Suprapubic skin (tissue), 4 donors: ENCODE results near the gene XNDC1N. TPM values are rescaled to one million over a fixed set of nuclear protein-coding genes. Genes with fewer than 3 reads are reported as not detected.
"Not testable (repeated sequence)": the region's sequence is repeated elsewhere in the genome, so short reads cannot be mapped to it uniquely, and the experiment has no call there.

Source experiments
- DNase-seq, 2 donors: peaks; one replicate each; pipeline ENCODE4 v3.0.0-alpha.2; 2019; ENCODE audit warnings: low spot score in 2 of 2
- H3K27ac ChIP-seq: fragments of 200-600 bp; sonication (generic); one replicate; pipeline ENCODE4 v1.5.1; 2019
- H3K27me3 ChIP-seq: fragments of 200-600 bp; sonication (generic); one replicate; pipeline ENCODE4 v1.5.1; 2019
- H3K36me3 ChIP-seq: fragments of 200-600 bp; sonication (generic); one replicate; pipeline ENCODE4 v1.5.1; 2019
- H3K4me1 ChIP-seq: fragments of 200-600 bp; sonication (generic); one replicate; pipeline ENCODE4 v1.5.1; 2019
- H3K4me3 ChIP-seq: fragments of 200-600 bp; sonication (generic); one replicate; pipeline ENCODE4 v1.5.1; 2019; ENCODE audit warnings: mild to moderate bottlenecking
- H3K9me3 ChIP-seq: fragments of 200-600 bp; sonication (generic); one replicate; pipeline ENCODE4 v1.5.1; 2019
- CTCF ChIP-seq, 2 donors: fragments of 200-600 bp in 1 of 2; fragments of 450-650 bp in 1 of 2; sonication (generic) in 1 of 2; IDR thresholded peaks; one replicate each; pipeline ENCODE4 v1.5.1; 2016 to 2019; ENCODE audit warnings: antibody characterized with exemption in 2 of 2, mild to moderate bottlenecking in 1 of 2, moderate library complexity in 1 of 2
- EP300 ChIP-seq: sonication (generic); formaldehyde crosslinking; IDR thresholded peaks from one replicate; pipeline ENCODE4 v1.6.1; 2017; ENCODE audit warnings: antibody characterized with exemption
- POLR2A ChIP-seq, 2 donors: fragments of 450-650 bp; IDR thresholded peaks; one replicate each; pipeline ENCODE4 v1.6.1; 2017; ENCODE audit warnings: antibody characterized with exemption in 2 of 2, mild to moderate bottlenecking in 2 of 2, moderate library complexity in 2 of 2
- POLR2AphosphoS5 ChIP-seq, 3 donors: sonication (generic); formaldehyde crosslinking; IDR thresholded peaks; one replicate each; pipeline ENCODE4 v1.6.1; 2017; ENCODE audit warnings: antibody characterized with exemption in 3 of 3
- WGBS: methylation state at CpG from one replicate; pipeline ENCODE4 v1.1.5; 2018; 5-methylcytosine and 5-hydroxymethylcytosine counted together
- total RNA-seq, 4 donors: library from RNA; depleted of rRNA; stranded (reverse); fragments of >200 nt; gene quantifications; one replicate each; pipeline ENCODE4 v1.1.0, GENCODE V29; 2016

Gene XNDC1N
- total RNA-seq, 4 donors from 2014 or later: 3.6 to 25.3 (median 5.2) TPM

- 93% methylated on average over 7 of the region's 7 CpGs for WGBS
- Histone ChIP-seq H3K27me3 (no peaks in the 10 kb centered on the region), H3K9me3 (no peaks in the 10 kb centered on the region), H3K4me1 (no peaks in the 10 kb centered on the region), H3K27ac (no peak overlapping the region), H3K36me3 (peaks cover 62% of the 10 kb centered on the region), H3K4me3 (no peak overlapping the region)
- no peak for DNase-seq
- no peak for TF ChIP-seq CTCF (IDR thresholded peaks at IDR 0.05)
- no peak for TF ChIP-seq EP300
- TF ChIP-seq POLR2AphosphoS5 (IDR thresholded peaks at IDR 0.05): no peak
- no peak for TF ChIP-seq POLR2A (IDR thresholded peaks at IDR 0.05)
Measured at GRCh38 chr11:71914617-71915189, 13.7 kb downstream of the XNDC1N start.

GRCh38 chr11:71913756-71914526, 14.5 kb downstream of the XNDC1N start:
- WGBS: 71% methylated on average over 5 of the region's 5 CpGs
- TF ChIP-seq POLR2AphosphoS5 (IDR thresholded peaks at IDR 0.05): no peak
- no peak for TF ChIP-seq EP300
- no peak for TF ChIP-seq CTCF (IDR thresholded peaks at IDR 0.05)
- no peak for TF ChIP-seq POLR2A (IDR thresholded peaks at IDR 0.05)
- peaks cover 62% of the 10 kb centered on the region for H3K36me3 ChIP-seq
- H3K27me3 ChIP-seq: no peaks in the 10 kb centered on the region
- no peaks in the 10 kb centered on the region for H3K9me3 ChIP-seq
- no peaks in the 10 kb centered on the region for H3K4me1 ChIP-seq
- no peak for DNase-seq
- H3K27ac ChIP-seq: no peak overlapping the region
- no peak overlapping the region for H3K4me3 ChIP-seq

GRCh38 chr11:71911986-71912340, 16.4 kb downstream of the XNDC1N start:
- H3K27ac ChIP-seq, H3K9me3 ChIP-seq, H3K27me3 ChIP-seq, DNase-seq, H3K4me1 ChIP-seq, H3K4me3 ChIP-seq: not testable (repeated sequence)
- 70% methylated on average over 10 of the region's 10 CpGs for WGBS
- H3K36me3 ChIP-seq: peaks cover 44% of the 10 kb centered on the region

- WGBS: 81% methylated on average over 10 of the region's 10 CpGs
Measured at GRCh38 chr11:71911321-71911985, 16.9 kb downstream of the XNDC1N start.

GRCh38 chr11:71910775-71911174, 17.6 kb downstream of the XNDC1N start:
- WGBS: 71% methylated on average over 5 of the region's 5 CpGs
- H3K4me3 ChIP-seq, DNase-seq, H3K27ac ChIP-seq, H3K9me3 ChIP-seq, H3K27me3 ChIP-seq, H3K4me1 ChIP-seq: not testable (repeated sequence)
- peaks cover 34% of the 10 kb centered on the region for H3K36me3 ChIP-seq

More at GRCh38 chr11:71911321-71911985, 16.9 kb downstream of the XNDC1N start:
- DNase-seq, H3K4me3 ChIP-seq, H3K27ac ChIP-seq, H3K9me3 ChIP-seq, H3K27me3 ChIP-seq, H3K4me1 ChIP-seq: not testable (repeated sequence)
- peaks cover 41% of the 10 kb centered on the region for H3K36me3 ChIP-seq

- Histone ChIP-seq H3K4me1 (no peaks in the 10 kb centered on the region), H3K27ac (no peak overlapping the region), H3K27me3 (no peaks in the 10 kb centered on the region), H3K9me3 (no peaks in the 10 kb centered on the region), H3K4me3 (no peak overlapping the region), H3K36me3 (peaks cover 18% of the 10 kb centered on the region)
- no peak for DNase-seq
- 94% methylated on average over 9 of the region's 9 CpGs for WGBS
- no peak for TF ChIP-seq EP300
- TF ChIP-seq POLR2AphosphoS5 (IDR thresholded peaks at IDR 0.05): no peak
- TF ChIP-seq POLR2A (IDR thresholded peaks at IDR 0.05): no peak
- TF ChIP-seq CTCF (IDR thresholded peaks at IDR 0.05): no peak
Measured at GRCh38 chr11:71908218-71908617, 20.2 kb downstream of the XNDC1N start.

GRCh38 chr11:71901137-71901536, 27.3 kb downstream of the XNDC1N start:
- not testable (repeated sequence) for H3K36me3 ChIP-seq
- 84% methylated on average over 14 of the region's 14 CpGs for WGBS

More at GRCh38 chr11:71901137-71901536, 27.3 kb downstream of the XNDC1N start:
- H3K4me3 ChIP-seq, H3K4me1 ChIP-seq, H3K9me3 ChIP-seq, H3K27ac ChIP-seq, H3K27me3 ChIP-seq, DNase-seq: not testable (repeated sequence)
